ENCODE measurements around the gene CCDC77. TPM values are rescaled to one million over a fixed set of nuclear protein-coding genes. Genes with fewer than 3 reads are reported as not detected.

Gene CCDC77
- total RNA-seq, 1 donor from 2014 or later, result 7.6 TPM

DNA sequence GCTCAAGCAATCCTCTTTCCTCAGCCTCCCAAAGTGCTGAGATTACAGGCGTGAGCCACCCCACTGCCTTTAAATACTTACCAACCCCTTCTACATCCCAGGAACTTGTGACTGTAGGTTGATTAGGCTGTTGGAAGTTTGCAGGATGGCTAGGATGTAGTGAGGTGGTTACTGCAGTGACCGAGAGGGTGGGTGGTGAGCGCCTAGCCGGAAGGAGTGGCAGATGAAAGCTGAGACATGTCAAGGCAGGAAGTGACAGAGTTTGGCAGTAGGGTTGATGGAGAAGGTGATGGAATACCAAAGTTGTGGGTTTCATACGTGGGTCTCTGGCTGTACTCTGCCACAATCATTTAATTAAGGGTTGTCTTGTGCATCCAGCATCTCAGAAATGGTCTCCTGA, 71.8 kb downstream of the CCDC77 start:
- ATAC-seq (no peak), DNase-seq (ENCODE audit: low spot score) (no peak)
- intact Hi-C loops (cut with DNase I), result no loop called here

DNA sequence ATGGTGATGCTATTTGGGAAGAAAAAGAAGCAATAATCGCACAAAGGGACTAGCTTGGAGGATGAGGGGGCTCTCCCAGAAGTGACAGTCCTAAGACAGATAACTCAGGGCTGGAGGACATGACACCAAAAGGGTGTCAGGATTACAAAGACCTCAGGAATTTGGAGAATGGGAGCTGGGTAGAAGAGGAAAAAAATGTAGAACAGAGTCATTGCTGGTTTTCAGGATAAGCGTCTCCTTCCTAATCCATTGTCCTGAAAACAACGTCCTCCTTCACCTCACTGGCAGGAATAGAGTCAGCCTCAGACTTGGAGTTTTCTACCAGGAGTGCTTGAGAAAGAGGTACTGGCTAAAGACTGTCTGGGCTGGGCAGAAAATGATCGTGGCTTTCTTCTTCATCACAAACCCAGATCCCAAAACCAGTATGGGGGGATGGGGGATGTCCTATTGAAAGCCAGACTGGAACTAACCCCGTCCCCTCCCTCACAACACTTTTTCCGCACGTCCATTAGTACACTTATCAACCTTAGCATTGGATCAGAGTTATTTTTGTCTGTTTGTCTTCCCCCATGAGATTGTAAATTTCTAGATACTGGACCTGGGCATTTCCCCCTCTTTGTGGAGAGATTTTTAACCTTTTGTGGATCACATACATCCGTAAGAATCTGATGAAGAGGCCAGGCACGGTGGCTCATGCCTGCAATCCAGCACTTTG, 72.6 kb downstream of the CCDC77 start:
- intact Hi-C loops (cut with DNase I), result no loop called here
- no peak for ATAC-seq
- no peak for DNase-seq (ENCODE audit: low spot score)

DNA sequence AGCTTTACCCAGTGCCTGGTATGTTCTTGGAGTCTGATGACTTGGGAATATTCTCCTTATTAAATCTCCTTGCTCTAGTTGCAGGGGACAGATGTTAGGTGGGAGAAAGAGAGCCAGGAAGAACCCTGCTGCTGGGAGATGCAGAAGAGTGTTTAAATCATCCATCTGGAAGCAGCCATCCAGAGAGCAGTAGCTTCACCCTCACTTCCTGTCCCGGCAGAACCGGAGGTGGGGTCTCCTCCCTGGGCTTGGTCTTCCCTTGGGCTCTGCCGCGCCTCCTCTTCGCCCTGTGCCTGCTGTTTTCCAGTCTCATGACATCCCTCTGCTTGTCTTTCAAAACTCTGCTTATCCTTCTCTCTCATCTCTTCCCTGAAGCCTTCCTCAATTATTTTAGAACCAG, 73.8 kb downstream of the CCDC77 start:
- intact Hi-C loops (cut with DNase I), result no loop called here
- no peak for ATAC-seq

DNA sequence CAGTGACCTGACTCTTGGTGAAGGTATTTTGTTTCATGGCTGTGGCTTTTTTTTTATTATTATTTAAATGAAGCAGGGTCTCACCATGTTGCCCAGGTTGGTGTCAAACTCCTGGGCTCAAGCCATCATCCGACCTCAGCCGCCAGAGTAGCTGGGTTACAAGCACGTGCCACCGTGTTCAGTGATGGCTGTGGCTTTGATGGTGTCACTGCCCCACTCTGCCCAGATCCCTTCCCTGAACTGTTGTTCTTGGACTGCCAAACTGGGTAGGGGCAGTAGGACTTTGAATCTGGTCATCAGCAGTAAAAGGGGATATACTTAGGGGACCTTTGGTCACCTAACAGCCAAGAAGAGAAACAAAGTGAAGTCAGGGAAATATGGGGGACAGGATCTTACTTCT, 77.7 kb downstream of the CCDC77 start:
- DNase-seq (ENCODE audit: low spot score) (no peak), ATAC-seq (no peak)
- intact Hi-C loops (cut with DNase I), result no loop called here

More for the DNA sequence above, 73.8 kb downstream of the CCDC77 start:
- DNase-seq (ENCODE audit: low spot score), result no peak

DNA sequence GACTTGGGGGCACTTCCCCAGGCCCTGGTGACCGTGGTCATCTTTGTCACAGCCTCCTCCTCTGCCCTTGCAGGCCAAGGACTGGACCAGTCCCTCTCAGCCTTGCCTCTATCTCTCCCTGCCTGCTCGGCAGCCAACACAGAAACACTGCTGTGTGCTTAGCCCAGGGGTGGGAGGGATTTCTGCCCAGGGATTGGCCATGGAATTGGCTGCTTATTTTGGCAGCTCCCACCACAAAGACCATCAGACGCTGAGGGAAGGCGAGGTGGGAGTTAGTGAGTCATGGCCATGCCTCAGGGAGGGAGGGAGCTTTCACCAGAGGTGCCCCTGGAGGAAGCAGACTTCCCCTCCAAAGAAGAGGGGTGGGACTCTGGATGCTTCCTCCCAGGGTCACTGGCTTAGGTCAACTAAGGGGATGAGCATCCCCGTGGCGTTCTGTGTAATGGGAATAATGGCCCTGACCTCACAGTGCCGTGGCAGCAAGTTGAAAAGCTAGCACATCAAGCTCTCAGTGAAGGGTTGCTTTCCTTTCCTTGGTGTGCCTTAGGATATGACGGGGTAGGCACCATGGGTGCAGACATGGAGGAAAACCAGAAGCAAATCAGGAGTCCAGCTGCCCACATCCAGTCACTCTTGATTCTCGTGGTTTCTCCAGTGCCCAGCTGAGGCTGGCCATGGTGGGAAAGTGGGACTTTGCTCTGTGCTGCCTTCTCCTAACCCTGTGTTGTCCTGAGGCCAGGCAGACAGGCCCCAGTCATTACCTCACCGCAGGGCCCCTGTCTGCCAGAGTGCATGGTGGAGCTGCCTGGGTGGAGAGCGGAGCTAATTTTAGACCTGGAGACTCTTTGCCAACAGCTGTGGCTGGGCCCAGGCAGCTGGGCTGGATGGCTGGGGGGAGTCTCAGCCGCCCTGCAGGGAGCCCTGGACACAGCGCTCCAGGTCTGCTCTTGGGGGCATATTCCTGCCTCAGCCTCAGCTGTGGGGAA, 79.7 kb downstream of the CCDC77 start:
- DNase-seq (ENCODE audit: low spot score) (no peak), ATAC-seq (peak; percentile 65)
- intact Hi-C loops (cut with DNase I), result no loop called here

DNA sequence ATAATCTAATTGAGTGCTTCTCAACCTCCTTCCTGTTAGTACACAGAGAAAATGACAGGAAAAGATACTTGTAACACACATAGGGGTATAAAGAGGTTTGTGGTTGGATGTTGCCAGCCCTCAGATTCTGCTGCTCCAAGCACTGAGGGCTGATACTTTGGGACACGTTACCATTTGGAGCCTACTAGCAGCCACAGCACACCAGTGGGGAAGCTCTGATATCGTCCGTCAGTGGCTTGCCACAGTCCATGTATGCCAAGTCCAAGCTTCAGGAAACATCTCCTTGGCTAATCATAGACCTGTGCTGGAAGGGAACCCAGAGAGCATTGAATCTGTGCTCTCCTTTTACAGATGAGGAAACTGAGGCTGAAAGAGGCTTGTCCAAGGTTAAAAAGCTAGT, 80.6 kb downstream of the CCDC77 start:
- ATAC-seq, result no peak
- intact Hi-C loops (cut with DNase I), result no loop called here
- no peak for DNase-seq (ENCODE audit: low spot score)

DNA sequence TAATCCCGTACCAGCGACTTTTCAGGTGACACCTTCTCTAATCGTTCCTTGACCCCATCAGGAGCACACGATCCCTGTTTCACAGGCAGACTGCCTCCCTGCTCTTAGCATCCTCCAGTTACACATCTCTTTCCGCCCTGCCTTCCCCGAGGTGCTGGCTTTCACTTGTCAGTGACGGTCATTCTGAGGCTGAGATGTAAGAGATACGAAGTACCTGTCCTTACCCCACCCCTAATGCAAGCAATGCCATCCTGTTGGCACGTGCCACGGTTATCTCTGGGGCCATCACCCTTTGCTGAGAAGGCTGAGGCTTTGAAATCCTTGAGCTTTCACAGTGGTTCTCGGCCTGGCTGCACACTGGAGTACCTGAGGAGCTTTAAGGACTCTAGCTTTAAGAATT, 82.7 kb downstream of the CCDC77 start:
- DNase-seq (ENCODE audit: low spot score) (no peak), ATAC-seq (no peak)
- intact Hi-C loops (cut with DNase I), result no loop called here

DNA sequence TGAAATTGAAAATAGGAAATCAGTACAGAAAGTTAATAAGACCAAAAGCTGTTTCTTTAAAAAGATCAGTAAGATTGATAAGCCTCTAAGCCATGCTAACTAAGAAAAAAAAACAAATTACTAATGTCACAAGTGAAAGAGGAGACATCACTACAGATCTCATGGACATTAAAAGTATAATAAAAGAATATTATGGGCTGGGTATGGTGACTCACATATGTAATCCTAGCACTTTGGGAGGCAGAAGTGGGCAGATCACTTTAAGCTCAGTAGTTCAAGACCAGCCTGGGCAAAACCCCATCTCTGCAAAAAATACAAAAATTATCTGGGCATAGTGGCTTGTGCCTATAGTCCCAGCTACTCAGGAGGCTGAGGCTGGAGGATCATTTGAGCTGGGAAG, 88.8 kb downstream of the CCDC77 start:
- intact Hi-C loops (cut with DNase I), result no loop called here
- ATAC-seq, result no peak
- no peak for DNase-seq (ENCODE audit: low spot score)

Other genes starting within 250 kb of the CCDC77 start
- gene SLC6A12, start 187.5 kb upstream of the CCDC77 start, total RNA-seq, result 0.40 TPM
- gene SLC6A13, start 138.8 kb upstream of the CCDC77 start, total RNA-seq, result 0.85 TPM
- 81.3 TPM for gene KDM5A, start 12.3 kb upstream of the CCDC77 start, total RNA-seq
- gene B4GALNT3, start 58.3 kb downstream of the CCDC77 start, total RNA-seq, result 28.8 TPM